GM08714 (cell line): ENCODE data around the gene SPRED3.
"Not testable (repeated sequence)": the region's sequence is repeated elsewhere in the genome, so short reads cannot be mapped to it uniquely, and the experiment has no call there.

Experiments
- H3K4me3 ChIP-seq: fragments of 200-500 bp; sonication (Bioruptor generic); 2 replicates; pipeline ENCODE4 v1.5.1; 2014; ENCODE audit warnings: mild to moderate bottlenecking, low read length, inconsistent platforms
- ZNF274 ChIP-seq: IDR thresholded peaks from 2 replicates; pipeline ENCODE4 v1.6.1; 2012; ENCODE audit warnings: mild to moderate bottlenecking, low read depth, low read length

SPRED3 gene

DNA sequence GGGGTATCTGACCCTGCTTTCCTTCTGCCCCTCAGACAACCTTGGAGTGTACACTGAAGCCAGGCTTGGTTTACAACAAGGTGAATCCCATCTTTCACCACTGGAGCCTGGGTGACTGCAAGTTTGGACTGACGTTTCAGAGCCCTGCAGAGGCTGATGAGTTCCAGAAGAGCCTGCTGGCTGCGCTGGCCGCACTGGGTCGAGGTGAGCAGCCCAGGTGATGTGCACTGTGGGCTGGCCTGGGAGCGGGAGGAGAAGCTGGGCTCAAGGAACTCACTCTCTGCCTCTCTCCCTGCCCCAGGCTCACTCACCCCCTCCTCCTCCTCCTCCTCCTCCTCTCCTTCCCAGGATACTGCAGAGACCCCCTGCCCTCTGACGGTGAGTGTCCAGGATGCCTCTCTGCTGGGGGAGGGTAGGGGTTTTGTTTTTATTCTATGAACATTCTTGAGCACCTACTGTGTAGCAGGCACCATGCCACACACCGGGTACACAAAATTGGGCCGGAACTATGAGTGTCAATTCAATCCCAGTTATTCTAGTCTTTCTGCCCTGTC, 3.5 kb downstream of the SPRED3 start:
- H3K4me3 ChIP-seq: no peak overlapping the region
- TF ChIP-seq ZNF274: no peak

DNA sequence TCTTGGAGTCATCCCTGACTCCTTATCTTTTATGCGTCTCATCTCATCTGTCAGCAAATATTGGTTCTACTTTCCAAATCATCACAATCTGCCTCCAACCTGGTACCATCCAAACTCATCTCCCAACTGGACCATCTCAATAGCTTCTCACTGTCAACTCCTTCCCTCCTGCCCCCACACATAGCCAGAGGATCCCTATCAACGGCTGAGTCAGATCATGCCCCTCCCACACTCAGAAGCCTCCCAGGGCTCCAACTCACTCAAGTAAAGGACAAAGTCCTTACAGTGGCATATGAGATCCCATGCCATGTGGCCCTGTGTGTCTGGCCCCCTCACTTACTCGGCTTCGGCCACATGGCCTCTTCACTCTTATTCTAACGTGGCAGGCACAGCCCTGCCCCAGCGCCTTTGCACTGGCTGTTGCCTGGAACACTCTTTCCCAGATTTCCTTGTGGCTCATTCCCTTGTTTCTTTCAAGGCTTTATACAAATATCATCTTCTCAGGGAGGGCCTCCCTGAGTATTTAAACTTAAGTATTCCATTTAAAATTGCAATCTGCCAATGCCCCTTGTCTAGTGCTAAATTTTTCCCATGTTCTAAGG, 4.3 kb downstream of the SPRED3 start:
- H3K4me3 ChIP-seq: no peak overlapping the region
- no peak for TF ChIP-seq ZNF274

DNA sequence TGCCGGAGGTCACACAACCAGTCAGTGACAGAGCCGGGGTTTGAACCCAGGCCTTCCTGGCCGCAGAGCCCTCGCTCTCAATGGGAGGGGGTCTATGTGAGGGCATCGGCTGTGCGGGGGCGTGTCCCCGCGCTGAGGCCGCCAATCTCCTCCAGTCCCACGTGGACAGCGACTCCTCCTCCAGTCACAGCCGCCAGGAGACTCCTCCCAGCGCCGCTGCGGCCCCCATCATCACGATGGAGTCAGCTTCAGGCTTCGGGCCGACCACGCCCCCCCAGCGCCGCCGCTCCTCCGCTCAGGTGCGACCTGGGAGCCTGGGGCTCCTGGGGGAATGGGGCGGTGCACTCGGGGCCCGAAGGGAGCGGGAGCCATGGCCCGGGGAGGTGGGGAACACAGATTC, 6.0 kb downstream of the SPRED3 start:
- no peak for TF ChIP-seq ZNF274
- no peak overlapping the region for H3K4me3 ChIP-seq

- peak overlapping the region; percentile 33; the same call in 1 of the 2 replicates for H3K4me3 ChIP-seq
- TF ChIP-seq ZNF274: no peak
Observed at GRCh38 chr19:38395381-38396114, 7.1 kb downstream of the SPRED3 start.

DNA sequence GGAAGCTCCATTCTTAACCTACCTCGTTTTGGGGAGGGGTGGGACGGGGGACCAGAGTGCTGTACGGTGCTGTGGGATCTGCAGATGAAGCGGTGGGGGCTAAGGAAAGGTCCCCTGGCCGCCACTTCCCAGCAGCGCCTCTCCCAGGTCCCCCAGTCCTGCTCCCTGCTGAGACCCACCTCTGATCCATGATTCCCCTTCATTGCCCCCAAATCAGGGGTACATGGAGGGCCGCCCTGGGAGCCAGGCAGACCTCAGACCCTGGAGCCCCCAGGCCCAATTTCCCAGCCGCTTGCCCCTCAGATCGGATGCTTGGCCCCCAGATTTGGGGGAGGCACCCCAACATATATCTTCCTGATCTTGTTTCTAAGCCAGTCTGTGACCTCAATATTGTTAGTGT, 10.6 kb downstream of the SPRED3 start:
- TF ChIP-seq ZNF274: no peak

DNA sequence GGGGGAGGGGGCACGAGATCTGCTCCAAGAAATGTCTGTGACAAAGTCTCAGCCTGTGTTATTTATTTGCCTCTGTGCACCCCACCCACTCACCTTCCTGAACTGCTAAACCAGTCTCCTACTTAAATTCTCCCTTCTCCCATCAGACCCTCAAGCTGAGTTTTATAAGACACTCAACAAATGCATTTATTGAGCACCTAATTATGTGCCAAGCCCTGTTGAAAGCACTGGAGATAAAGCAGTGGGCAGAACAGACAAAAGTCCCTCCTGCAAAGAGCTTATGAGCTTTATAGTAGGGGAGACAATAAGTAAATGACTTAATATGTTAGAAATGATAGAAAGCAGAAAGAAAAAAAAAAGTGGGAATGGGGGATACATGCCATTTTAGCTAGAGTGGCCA, 11.0 kb downstream of the SPRED3 start:
- no peak for TF ChIP-seq ZNF274
- no peak overlapping the region for H3K4me3 ChIP-seq

More for the DNA sequence above, 10.6 kb downstream of the SPRED3 start:
- no peak overlapping the region for H3K4me3 ChIP-seq

- TF ChIP-seq ZNF274: no peak
Observed at GRCh38 chr19:38400361-38400760, 11.9 kb downstream of the SPRED3 start.

DNA sequence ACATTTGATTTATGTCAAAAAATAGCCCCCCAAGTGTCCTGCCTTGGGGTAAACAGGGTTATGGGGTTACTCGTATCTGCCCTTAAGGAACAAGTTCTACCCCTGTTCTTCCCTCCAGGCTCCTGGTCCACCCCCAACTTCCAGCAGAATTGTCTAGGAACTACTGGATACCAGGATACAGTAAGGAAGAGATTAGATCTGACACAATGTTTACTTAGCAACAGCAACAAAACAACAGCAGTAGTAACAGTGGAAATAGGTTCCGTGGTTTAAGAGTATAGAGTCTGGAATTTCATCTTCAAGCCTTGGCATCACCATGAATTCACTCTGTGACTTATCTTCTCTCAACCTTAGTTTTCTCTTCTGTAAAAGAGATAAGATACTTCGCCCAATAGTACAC, 12.7 kb downstream of the SPRED3 start:
- no peak for TF ChIP-seq ZNF274
- H3K4me3 ChIP-seq: no peak overlapping the region

More at GRCh38 chr19:38400361-38400760, 11.9 kb downstream of the SPRED3 start:
- H3K4me3 ChIP-seq: no peak overlapping the region

GRCh38 chr19:38402623-38402966, 14.1 kb downstream of the SPRED3 start:
- H3K4me3 ChIP-seq: peak overlapping the region; percentile 39; the same call in 1 of the 2 replicates
- no peak for TF ChIP-seq ZNF274

- peak within 1 kb of the TSS; percentile 69 for H3K4me3 ChIP-seq
- no peak for TF ChIP-seq ZNF274
Observed at GRCh38 chr19:38402967-38403674, 14.6 kb downstream of the SPRED3 start, which contains the start of gene FAM98C. Gene FAM98C, plus strand, starts transcription at chr19:38403093. Its CDS starts 61 bp downstream, at chr19:38403154.

- no peak for TF ChIP-seq ZNF274
- no peak overlapping the region for H3K4me3 ChIP-seq
Observed at GRCh38 chr19:38404858-38405257, 16.4 kb downstream of the SPRED3 start.

DNA sequence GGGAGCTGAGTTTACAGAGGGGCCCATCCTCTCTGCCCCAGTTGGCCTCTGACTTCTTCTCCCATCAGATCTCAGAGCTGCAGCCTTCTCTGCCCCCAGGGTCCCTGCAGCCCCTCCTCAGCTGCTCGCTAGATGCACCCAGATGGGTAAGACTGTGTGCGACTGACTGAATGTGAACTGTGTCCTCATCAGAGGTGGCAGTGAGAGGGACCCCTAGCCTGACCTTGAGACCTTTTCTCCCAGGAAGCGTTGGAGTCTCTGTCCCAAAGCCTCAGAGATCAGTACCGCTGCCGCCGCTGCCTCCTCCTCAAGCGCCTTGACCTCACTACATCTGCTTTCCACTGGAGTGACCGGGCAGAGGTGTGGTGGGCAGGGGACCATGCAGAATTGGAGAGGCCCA, 16.8 kb downstream of the SPRED3 start:
- H3K4me3 ChIP-seq: no peak overlapping the region
- no peak for TF ChIP-seq ZNF274

DNA sequence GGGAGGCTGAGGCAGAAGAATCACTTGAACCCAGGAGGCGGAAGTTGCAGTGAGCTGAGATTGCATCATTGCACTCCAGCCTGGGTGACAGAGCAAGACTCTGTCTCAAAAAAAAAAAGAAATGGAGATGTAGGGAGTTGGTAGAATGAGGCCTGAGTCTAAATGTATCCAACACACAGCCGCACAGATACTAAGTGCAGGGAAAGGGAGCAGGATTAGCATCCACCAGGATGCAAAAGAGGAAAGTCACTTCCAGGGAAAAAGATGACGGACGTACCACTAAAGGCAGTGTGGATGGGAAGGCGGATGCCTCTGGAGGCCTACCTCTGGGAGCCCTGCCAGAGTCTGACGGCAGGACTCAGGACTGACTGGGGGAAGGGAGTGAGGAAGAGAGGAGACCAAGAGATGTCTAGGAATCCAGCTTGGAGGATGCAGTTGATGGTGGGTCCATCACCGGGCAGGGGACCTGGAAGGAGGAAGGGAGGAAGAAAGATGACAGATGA, 21.2 kb downstream of the SPRED3 start:
- H3K4me3 ChIP-seq: no peak overlapping the region
- TF ChIP-seq ZNF274: no peak

- H3K4me3 ChIP-seq: not testable (repeated sequence)
Observed at GRCh38 chr19:38410407-38410806, 21.9 kb downstream of the SPRED3 start.
